PC-9 (cell line): ENCODE data around the gene PBX1. TPM values are rescaled to one million over a fixed set of nuclear protein-coding genes. Genes with fewer than 3 reads are reported as not detected.

Experiments used
- BruUV-seq: library from RNA; stranded (reverse); fragments of 400-500 nt; replicated peaks from 2 replicates; lab custom pipeline; 2021; lab: Mats Ljungman, UMichigan
- CTCF ChIA-PET: fragments of 300-600 bp; sonication (Branson Sonifier 250); formaldehyde crosslinking; loops from one replicate; lab custom pipeline; 2022; ENCODE audit warnings: antibody characterized with exemption; lab: Charles Lee
- POLR2A ChIA-PET: fragments of 300-600 bp; sonication (Branson Sonifier 250); formaldehyde crosslinking; loops from one replicate; lab custom pipeline; 2022; ENCODE audit warnings: antibody characterized with exemption; ENCODE audit not compliant: unreplicated experiment; lab: Charles Lee
- DNase-seq, 2 experiments: peaks; one replicate each; pipeline versions ENCODE4 v3.0.0 to v3.0.0-alpha.2; 2015 to 2022; ENCODE audit warnings: mixed read lengths in 1 of 2
- H2AFZ ChIP-seq: fragments of 200-600 bp; sonication (generic); 2 replicates; pipeline ENCODE4 v1.8.1; 2017; ENCODE audit warnings: antibody characterized with exemption
- H3F3A ChIP-seq: fragments of 200-600 bp; sonication (generic); 2 replicates; pipeline ENCODE4 v1.8.1; 2017; ENCODE audit warnings: antibody characterized with exemption, mild to moderate bottlenecking, low read depth; ENCODE audit not compliant: insufficient read depth
- H3K27ac ChIP-seq: fragments of 200-600 bp; sonication (generic); 2 replicates; pipeline ENCODE4 v1.6.1; 2016; ENCODE audit warnings: mixed run types
- H3K27me3 ChIP-seq: fragments of 200-600 bp; sonication (generic); 2 replicates; pipeline ENCODE4 v1.6.1; 2016; ENCODE audit warnings: low read depth, mixed run types; ENCODE audit not compliant: insufficient read depth
- H3K36me3 ChIP-seq: fragments of 200-600 bp; sonication (generic); 2 replicates; pipeline ENCODE4 v1.6.1; 2016; ENCODE audit warnings: low read depth, mixed run types
- H3K4me1 ChIP-seq: fragments of 200-600 bp; sonication (generic); replicated peaks from 2 replicates; pipeline ENCODE4 v1.6.1; 2016; ENCODE audit warnings: mixed run types; ENCODE audit not compliant: insufficient read depth
- H3K4me2 ChIP-seq: fragments of 200-600 bp; sonication (generic); 2 replicates; pipeline ENCODE4 v1.6.1; 2017; ENCODE audit warnings: mixed run types
- H3K4me3 ChIP-seq: fragments of 200-600 bp; sonication (generic); 2 replicates; pipeline ENCODE4 v1.6.1; 2016; ENCODE audit warnings: mixed run types
- H3K79me2 ChIP-seq: fragments of 200-600 bp; sonication (generic); 2 replicates; pipeline ENCODE4 v1.6.1; 2017; ENCODE audit warnings: low read depth, mixed run types
- H3K9me2 ChIP-seq: fragments of 200-600 bp; sonication (generic); 2 replicates; pipeline ENCODE4 v1.8.1; 2017; ENCODE audit warnings: mild to moderate bottlenecking; ENCODE audit not compliant: insufficient read depth
- H3K9me3 ChIP-seq: fragments of 200-600 bp; sonication (generic); 2 replicates; pipeline ENCODE4 v1.8.1; 2016; ENCODE audit warnings: low read depth; ENCODE audit not compliant: insufficient read depth
- H4K20me1 ChIP-seq: fragments of 200-600 bp; sonication (generic); 2 replicates; pipeline ENCODE4 v1.8.1; 2017; ENCODE audit not compliant: insufficient read depth
- EZH2 ChIP-seq: fragments of 200-600 bp; sonication (generic); IDR thresholded peaks from 2 replicates; pipeline ENCODE4 v1.8.0; 2017; ENCODE audit warnings: antibody characterized with exemption, low read depth
- intact Hi-C: fragments of 100-400 bp; cut with micrococcal nuclease; formaldehyde crosslinking; loops from one replicate; pipeline ENCODE4 v1.10.0; 2022; ENCODE audit not compliant: unreplicated experiment
- total RNA-seq: library from RNA; stranded (reverse); gene quantifications from 2 replicates; pipeline ENCODE4 v1.2.3, GENCODE V29; 2021
- TF ChIP-seq, protein P1 (sequence below): fragments of 200-600 bp; sonication (generic); conservative IDR thresholded peaks from 2 replicates; pipeline ENCODE4 v1.6.1; 2017; ENCODE audit warnings: mixed run types, antibody characterized with exemption, mild to moderate bottlenecking, moderate library complexity

Gene PBX1
- total RNA-seq, 1 experiment from 2014 or later, result 57.7 TPM

DNA sequence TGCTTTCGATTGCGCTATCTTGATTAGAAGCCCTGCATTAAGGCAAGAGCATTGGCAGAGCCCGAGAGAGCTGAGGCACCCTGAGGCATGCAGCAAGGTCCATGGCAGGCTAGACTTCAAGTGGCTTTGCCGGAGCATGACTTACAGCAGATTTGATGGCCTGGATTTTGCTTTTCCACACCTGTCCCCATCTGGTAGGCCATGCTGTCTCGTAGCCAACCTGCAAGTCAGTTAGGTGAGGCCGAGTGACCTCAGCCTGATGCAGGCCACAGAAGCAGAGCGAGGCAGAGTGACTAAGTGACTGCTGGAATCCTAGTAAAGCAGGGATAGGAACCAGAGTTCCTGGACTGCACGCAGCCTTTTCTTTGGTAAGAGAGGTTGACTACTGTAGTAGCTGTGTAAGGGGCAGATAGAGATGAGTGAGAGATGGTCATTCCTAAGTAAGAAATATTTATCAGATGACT is 148.9 kb downstream of the PBX1 start:
- no peaks in the 10 kb centered on the region for H3K27me3 ChIP-seq
- H3K4me2 ChIP-seq, result no peak overlapping the region; the same call in 1 of the 2 replicates
- CTCF ChIA-PET, result interaction anchor here (0.7 kb wide), 1 partner anchor 19 kb away, joined by 3 read pairs; no protein-coding TSS in a partner anchor
- no peak overlapping the region for H2AFZ ChIP-seq
- intact Hi-C loops, result loop anchor here (1.0 to 5.0 kb wide), 5 partner anchors 25 to 105 kb away; no protein-coding TSS in a partner anchor
- TF ChIP-seq, protein P1, sequence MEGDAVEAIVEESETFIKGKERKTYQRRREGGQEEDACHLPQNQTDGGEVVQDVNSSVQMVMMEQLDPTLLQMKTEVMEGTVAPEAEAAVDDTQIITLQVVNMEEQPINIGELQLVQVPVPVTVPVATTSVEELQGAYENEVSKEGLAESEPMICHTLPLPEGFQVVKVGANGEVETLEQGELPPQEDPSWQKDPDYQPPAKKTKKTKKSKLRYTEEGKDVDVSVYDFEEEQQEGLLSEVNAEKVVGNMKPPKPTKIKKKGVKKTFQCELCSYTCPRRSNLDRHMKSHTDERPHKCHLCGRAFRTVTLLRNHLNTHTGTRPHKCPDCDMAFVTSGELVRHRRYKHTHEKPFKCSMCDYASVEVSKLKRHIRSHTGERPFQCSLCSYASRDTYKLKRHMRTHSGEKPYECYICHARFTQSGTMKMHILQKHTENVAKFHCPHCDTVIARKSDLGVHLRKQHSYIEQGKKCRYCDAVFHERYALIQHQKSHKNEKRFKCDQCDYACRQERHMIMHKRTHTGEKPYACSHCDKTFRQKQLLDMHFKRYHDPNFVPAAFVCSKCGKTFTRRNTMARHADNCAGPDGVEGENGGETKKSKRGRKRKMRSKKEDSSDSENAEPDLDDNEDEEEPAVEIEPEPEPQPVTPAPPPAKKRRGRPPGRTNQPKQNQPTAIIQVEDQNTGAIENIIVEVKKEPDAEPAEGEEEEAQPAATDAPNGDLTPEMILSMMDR, result no peak
- no peak for TF ChIP-seq EZH2
- peaks cover 33% of the 10 kb centered on the region for H3K4me1 ChIP-seq
- no peak overlapping the region for H3K4me3 ChIP-seq
- H3K9me2 ChIP-seq, result no peaks in the 10 kb centered on the region
- H3K9me3 ChIP-seq, result no peaks in the 10 kb centered on the region
- DNase-seq, result peak; percentile 48 to 50
- no peaks in the 10 kb centered on the region for H4K20me1 ChIP-seq
- peaks cover 6% of the 10 kb centered on the region; the same call in 1 of the 2 replicates for H3F3A ChIP-seq
- H3K27ac ChIP-seq, result peak overlapping the region; percentile 83
- peaks cover 27% of the 10 kb centered on the region for H3K79me2 ChIP-seq
- no TSS peak for BruUV-seq
- POLR2A ChIA-PET, result no interaction called here
- H3K36me3 ChIP-seq, result no peaks in the 10 kb centered on the region

DNA sequence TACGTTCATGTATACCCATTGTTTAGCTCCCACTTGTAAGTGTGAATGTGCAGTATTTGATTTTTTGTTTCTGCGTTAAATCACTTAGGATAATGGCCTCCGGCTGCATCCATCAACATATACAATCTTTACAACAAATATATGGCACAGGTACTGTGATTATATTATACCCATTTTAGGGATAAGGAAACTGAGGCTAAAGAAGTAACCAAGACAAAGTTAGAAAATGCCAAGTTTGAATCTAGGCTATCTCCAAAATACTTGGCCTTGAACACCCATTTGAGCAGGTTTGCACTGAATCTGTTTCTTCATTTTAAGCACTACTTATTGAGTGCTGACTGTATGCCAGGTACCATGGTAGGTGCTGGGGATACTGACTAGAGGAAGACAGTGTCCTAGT is 149.6 kb downstream of the PBX1 start:
- Histone ChIP-seq H3F3A (peaks cover 6% of the 10 kb centered on the region; the same call in 1 of the 2 replicates), H2AFZ (no peak overlapping the region), H3K9me3 (no peaks in the 10 kb centered on the region), H3K27me3 (no peaks in the 10 kb centered on the region), H3K4me1 (peaks cover 33% of the 10 kb centered on the region), H3K27ac (no peak overlapping the region), H3K4me3 (no peak overlapping the region), H3K79me2 (peaks cover 24% of the 10 kb centered on the region), H3K9me2 (no peaks in the 10 kb centered on the region), H3K4me2 (no peak overlapping the region), H4K20me1 (no peaks in the 10 kb centered on the region), H3K36me3 (no peaks in the 10 kb centered on the region)
- ChIA-PET CTCF (interaction anchor here (0.6 kb wide), 1 partner anchor 831 kb away, joined by 4 read pairs; no protein-coding TSS in a partner anchor), POLR2A (no interaction called here)
- no peak for TF ChIP-seq EZH2
- TF ChIP-seq, protein P1, result no peak
- no TSS peak for BruUV-seq
- intact Hi-C loops, result loop anchor here (5.0 kb wide), 1 partner anchor 46 kb away; no protein-coding TSS in a partner anchor
- DNase-seq, result no peak

DNA sequence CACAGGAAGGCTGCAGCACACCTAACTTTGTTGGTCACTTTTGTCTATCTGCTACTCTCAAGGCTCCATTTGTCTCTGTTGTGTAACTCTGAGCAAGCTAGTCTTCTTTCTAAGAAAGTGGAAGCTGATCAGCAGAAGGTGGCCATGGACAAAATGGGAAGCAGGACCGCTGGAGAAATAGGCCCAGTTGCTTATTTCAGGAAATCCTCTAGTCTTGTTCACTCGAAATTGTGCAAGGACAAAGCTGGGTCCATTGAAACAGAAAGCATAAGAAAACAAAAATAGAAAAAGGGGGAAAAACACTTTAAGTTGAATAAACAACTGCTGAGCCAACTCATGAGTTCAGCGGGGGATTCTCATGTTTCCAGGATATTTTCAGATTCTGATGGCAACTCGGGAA is 150.1 kb downstream of the PBX1 start:
- H3K9me3 ChIP-seq, result no peaks in the 10 kb centered on the region
- no peaks in the 10 kb centered on the region for H3K36me3 ChIP-seq
- H3K27me3 ChIP-seq, result no peaks in the 10 kb centered on the region
- no peak overlapping the region for H3K27ac ChIP-seq
- peaks cover 24% of the 10 kb centered on the region for H3K79me2 ChIP-seq
- no peak overlapping the region for H3K4me3 ChIP-seq
- no peaks in the 10 kb centered on the region for H4K20me1 ChIP-seq
- no peak overlapping the region for H3K4me2 ChIP-seq
- no peaks in the 10 kb centered on the region for H3K9me2 ChIP-seq
- ChIA-PET CTCF (no interaction called here), POLR2A (no interaction called here)
- TF ChIP-seq EZH2, result no peak
- TF ChIP-seq, protein P1, result no peak
- no peak overlapping the region for H2AFZ ChIP-seq
- DNase-seq, result no peak
- peaks cover 6% of the 10 kb centered on the region; the same call in 1 of the 2 replicates for H3F3A ChIP-seq
- H3K4me1 ChIP-seq, result peaks cover 33% of the 10 kb centered on the region
- intact Hi-C loops, result loop anchor here (5.0 kb wide), 1 partner anchor 47 kb away; no protein-coding TSS in a partner anchor
- no TSS peak for BruUV-seq
